CD4-positive, alpha-beta T cell treated with Interleukin-6 for 4 hours (primary cell): ENCODE measurements around the gene GNAZ.
"Not testable (repeated sequence)": the region's sequence is repeated elsewhere in the genome, so short reads cannot be mapped to it uniquely, and the experiment has no call there.

Experiments
- DNase-seq: peaks from one replicate; pipeline ENCODE4 v3.0.0-alpha.2; 2020; ENCODE audit warnings: mixed read lengths

GNAZ gene

DNA sequence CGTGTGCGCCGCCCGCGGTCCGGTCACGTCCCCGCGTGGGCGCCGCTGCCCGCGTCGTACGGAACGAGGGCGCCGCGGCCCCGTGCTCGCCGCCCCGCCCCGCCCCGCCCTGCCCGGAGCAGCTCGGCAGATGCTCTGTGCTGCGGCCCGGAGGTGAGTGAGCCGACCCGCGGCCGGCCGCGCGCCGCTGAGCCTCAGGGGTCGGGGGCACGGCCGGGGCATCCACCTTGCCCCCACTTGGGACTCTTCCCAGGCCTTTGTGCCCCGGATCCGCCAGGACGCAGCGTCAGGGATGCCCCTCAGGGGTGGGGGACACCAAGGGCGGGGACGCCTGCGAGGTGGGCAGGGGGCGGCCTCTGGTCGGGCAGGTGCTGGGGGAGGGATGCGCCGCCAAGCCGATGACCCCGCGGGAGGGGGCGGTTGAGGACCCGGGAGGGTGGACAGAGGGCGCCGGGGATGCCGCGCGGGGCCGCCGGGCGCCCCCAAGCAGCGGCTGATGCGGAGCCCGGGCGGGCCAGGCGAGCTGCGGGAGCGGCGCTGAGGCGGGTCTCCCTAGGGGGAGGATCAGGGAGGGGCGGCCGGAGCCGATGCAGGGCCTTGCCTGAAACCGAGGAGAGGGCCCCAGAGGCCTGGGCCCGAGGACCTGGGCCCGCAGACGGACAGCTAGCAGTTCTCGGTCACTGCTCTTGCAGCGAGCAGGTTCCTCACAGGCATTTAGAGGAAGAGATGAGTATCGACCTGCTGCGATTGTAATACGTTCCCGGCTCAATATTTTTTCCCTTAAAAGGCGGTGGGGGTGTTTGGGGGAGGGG is at the start of gene GNAZ:
Gene GNAZ, plus strand, starts transcription at position 102 of the 812 bp plus-strand sequence. CDS start 25,177 bp downstream, outside the sequence.
- peak; percentile 19 for DNase-seq

DNA sequence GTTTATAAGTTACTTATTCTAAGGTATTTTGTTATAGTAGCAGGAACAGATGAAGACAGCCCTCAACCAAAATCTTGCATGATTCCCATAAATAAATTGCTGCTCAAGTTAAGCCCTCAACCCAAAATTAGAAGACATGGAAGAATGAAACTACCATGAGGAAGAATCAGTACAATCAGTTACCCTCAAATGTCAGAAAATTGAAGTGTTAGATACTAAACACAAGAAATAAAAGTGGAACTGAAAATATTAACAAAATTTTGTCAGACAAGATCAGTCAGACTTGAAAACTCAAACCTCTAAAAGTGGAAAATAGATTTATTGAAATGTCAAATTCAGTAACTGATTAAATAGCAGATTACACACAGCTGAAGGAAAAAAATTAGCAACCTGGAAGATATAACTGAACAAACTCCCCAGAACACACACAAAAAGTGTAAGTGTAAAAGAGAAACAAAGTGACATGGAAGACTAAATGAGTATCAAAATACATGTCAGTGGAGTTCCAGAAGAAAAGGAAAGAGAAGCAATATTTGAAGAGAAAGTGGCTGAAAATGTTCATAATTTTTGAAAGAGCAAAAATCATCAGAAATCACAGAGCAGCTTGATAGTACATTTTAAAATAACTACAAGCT is 49.5 kb upstream of the GNAZ start:
- no peak for DNase-seq

DNA sequence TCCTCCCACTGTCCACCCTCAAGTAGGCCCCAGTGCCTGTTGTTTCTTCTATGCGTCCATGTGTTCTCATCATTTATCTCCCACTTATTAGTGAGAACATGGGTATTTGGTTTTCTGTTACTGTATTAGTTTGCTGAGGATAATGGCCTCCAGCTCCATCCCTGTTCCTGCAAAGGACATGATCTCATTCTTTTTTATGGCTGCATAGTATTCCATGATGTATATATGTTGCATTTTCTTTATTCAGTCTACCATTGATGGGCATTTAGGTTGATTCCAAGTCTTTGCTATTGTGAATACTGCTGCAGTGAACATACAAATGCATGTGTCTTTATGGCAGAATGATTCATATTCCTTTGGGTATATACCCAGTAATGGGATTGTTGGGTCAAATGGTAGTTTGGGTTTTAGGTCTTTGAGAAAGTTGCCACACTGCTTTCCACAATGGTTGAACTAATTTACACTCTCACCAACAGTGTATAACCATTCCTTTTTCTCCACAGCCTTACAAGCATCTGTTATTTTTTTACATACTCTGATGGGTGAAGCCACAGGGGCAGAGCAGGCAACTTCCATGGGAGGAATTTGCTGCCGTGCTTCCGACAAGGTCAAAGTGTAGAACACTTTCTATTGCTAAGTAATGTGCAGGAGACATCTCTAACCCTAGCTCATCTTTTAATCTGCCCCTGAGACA is 48.5 kb upstream of the GNAZ start:
- not testable (repeated sequence) for DNase-seq

DNA sequence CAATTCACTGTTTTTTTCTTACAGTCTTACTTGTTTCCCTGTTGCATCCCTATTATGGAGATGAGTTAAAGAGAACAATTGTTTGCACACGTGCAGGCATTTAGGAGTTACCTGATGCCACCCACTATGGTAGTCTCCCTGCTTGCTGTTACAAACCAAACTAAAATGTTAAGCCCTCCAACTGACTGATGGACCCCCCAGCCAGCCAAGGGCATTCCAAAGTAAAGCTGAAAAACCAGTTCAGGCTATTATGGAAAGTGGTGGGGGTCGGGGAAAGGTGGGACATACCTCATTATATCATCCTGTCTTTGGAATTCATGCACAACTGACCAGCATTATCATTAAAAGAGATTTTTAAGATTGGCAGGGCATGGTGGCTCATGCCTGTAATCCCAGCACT is 47.0 kb upstream of the GNAZ start:
- no peak for DNase-seq

DNA sequence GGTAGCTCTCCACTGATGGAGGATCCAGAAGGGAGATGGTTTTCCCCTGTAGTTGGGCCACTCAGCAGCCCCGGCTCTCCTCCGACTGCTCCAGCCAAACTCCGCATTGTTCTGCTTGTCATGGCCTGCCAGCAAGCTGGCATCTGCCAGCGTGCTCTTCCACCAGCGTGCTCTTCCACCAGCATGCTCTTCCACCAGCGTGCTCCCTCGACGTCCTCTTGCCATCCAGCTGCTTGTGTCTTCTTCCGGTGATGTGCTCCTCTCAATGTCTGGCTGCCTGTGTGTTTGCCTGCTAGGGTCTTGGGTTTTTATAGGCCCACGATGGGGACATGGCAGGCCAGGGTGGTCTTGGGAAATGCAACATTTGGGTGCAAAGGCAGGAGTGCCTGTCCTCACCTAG is 43.5 kb upstream of the GNAZ start:
- no peak for DNase-seq

DNA sequence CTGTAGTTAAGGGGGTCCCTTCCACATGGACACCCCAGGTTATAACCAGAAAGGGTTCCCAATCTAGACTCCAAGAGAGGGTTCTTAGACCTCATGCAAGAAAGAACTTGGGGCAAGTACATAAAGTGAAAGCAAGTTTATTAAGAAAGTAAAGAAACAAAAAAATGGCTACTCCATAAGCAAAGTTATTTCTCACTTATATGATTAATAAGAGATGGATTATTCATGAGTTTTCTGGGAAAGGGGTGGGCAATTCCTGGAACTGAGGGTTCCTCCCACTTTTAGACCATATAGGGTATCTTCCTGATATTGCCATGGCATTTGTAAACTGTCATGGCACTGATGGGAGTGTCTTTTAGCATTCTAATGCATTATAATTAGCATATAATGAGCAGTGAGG is 42.5 kb upstream of the GNAZ start:
- DNase-seq, result not testable (repeated sequence)

DNA sequence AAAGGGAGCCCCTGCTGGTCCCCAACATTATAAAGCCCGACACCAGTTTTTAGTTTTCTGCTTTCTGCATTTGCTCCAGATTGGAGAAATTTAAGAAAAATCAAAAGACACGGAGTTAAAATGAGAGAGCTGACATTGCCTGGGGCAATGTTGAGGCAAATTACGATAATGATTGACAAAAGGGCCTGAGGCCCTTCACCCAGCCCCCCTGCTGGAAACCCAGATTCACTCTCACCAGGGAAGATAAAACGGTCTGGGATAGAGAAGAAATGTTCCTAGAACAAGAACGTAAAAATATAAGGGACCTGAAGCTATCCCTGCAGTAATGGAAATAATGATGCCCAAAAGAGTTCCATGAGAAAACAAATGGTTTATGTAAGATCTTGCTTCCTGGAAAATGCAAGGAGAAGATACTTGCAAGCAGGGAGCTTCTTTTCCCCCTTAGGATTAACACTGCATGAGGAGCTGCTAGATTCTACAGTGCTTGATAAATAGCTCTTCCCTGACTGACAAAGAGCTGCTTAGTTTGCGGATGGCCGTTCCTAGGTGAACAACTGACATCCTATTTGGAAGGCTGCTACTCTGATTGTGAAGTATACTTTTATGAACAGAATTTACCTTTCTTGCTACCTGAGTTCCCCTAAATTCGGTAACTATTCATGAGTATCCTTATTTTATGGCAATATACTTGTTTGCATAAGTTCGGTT is 40.6 kb upstream of the GNAZ start:
- no peak for DNase-seq

DNA sequence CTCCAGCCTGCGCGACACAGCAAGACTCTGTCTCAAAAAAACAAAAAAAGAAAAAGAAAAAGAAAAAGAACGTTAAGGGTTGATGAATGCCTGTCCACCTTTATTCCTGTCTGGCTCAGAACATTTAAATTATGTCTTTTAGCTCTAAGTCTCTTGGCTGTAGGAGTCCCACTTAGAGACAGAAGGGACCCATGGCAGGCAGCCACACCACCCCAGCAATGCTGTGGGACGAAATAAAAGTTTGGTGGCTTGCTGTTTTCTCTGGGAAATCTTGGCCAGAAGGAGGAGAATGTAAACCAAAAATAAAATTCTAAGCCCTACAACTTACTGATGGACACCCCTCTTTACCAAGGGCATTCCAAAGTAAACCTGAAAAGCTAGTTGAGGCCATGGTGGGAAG is 38.9 kb upstream of the GNAZ start:
- DNase-seq, result no peak

DNA sequence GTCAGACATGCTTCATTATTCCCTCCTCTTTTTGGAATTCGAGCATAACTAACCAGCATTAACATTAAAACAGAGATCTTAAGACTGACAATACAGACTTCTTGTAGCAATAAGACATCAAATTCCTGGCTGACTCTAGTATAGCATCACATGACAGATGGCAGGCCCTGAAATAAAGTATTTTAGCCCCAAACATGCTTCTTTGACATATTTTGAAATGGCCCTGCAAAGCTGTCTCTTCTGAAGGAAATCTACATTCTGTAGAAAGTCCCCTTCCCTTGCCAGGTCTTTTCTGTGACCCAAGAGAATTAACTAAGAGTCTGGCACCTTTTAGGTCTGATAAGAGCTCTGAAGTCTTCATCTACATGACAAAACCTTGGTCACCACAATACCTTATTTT is 38.5 kb upstream of the GNAZ start:
- no peak for DNase-seq

DNA sequence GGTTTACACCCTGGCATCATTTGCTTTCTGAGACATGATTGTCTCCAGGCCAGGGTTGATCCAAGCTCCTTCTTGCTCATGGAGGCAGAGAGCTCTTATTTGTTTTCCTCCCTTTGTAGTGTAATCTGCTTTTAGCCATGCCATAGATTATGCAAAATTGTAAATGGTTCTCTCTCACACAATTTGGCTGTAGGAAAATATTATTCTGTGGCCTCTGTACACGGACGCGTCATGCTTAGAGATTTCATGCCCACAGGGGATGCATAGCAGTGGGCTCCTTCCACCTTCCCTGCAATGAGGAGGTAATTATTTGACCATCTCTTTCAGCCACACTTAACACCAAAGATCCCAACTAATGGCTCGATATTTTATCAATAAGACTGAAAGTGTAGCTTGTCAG is 37.7 kb upstream of the GNAZ start:
- DNase-seq, result no peak

DNA sequence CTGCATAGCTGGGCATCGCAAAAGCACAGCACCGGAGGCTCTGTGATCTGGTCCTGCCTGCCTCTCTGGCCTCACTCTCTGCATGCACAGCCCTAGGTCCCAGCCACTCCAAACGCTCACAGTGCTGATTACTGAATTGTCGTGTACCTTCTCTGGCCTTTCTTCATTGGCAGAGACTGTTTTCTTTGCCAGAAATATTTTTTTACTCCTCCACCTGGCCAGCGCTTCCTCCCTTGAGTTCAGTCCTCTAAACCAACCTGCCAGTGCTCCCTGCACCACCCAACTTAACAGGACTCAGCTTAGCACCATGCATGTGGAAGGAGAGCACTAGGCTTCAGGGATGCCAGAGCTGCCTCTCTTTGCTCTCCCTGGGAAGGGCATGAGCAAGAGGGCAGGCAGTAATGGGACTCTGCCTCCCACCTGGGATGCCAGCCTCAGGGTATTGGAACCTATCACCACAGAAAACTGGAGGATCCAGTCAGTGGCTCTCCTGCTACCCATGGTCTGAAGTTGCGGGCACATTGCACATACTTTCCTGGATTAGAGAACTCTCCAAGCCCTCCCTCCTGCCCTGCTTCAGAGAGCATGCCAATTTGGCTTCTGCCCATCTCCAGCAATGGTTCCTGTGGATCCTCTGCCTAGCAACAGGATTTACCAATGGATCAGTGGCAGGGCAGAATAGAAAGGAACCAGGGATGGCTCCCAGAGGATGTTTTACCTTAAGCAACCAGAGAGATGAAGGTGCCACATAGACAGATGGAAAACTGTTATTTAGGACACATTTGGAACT is 37.0 kb upstream of the GNAZ start:
- DNase-seq, result no peak

DNA sequence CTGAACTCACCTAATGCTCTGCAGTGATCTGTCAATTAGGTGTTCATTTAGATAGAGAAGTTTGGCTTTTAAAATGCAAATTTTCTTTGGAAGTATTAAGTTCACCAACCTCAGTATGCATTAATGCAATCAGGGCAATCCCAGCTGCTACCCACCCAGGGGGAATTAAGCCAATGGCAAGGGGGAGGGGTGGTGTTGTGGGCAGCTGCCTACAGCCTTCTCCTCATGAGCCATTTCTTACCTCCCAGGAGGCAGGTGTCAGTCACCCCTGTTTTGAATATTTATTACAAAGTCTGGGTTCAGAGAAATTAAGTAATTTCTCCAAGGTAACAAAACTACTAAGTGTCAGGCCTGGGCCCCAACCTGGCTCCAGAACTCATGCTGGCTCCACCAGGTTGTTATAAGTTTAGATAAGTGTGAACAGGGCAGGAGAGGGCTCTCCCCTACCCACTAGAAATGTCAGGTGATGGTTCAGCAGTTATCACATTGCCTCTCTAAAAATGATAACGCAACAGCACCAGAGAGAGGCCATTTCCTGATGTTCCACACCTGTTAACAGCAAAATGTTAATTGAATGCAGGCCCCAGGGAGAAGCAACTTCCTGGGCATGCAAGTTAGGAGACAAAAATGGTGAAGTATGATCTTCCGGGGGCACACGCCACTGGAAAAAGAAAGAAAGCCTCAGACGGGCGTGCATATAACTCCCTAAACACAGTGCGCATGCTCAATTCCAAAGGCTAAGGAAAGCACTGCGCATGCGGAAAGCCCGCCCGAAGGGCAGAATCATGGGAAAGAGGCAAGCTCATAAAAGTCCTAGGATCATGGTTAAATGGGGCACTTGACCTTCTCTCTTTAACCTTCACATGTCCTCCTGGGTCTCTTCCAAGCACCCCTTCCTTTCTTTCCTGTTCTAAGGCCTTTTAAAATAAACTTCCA is 35.4 kb upstream of the GNAZ start:
- DNase-seq, result no peak

DNA sequence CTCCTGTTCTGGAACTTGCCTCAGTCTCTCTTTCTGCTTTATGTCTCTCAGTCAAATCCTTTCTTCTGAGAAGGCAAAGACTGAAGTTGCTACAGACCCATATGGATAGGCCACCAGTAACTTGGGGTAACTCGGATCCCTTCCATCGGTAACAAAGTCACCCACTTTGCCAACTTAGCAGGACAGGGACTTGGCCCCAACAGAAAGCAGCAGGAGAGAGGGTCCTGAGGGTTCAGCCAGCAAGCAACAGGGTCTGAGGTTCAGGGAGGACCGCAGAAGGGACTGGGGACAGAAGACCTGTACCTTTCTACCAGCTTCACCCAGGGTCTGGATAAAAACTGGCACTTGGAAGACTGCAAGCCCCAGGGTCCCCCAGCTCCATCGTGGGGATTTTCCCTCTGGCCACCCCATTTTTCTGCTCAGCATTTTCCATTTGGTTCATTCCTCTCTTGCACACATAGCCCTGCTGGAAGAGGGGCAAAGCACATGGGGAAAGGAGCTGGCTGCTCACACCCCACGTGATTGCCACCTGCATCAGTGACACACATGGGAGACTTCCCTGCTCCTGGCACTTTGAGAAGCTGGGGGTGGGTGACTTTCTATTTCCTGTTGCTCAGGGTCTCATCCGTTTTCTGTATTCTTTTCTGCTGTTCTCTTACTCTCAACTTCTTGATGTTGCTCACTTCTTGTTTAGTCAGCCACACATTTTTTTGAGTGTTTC is 34.6 kb upstream of the GNAZ start:
- peak; percentile 14 for DNase-seq

DNA sequence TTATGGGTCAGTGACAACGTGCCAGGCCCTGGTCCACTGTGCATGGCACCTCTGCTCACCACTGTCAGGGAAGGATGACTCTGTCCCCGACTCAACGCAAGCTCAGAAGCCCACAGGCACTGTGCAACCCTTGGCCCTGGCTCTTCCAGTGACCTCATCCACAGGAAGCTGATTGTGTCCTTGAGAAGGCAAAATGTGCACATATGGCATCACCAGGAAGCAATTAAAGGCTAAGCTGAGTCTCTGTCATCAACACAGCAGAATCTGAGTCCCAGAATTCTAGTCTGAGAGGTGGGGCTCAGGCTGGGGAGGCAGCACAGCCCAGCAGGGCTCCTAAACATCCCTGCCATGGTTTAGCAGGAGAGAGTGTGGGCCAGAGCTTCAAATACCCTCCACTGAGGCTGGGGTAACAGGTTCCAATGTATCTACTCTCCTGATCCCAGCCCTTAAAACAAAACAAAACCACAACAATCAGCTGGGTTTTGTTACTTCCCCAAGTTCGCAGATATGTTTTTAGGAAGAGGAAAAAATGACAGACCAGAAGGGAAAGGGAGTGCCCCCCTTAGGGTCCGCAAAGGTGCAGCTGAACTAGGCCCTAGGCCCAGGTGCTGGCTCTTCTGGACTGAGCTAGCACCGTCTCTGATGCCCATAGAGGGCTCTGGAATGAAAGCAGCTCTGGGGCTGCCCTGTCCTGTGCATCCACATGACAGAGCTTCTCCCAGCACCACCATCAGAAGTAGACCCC is 33.5 kb upstream of the GNAZ start:
- no peak for DNase-seq

DNA sequence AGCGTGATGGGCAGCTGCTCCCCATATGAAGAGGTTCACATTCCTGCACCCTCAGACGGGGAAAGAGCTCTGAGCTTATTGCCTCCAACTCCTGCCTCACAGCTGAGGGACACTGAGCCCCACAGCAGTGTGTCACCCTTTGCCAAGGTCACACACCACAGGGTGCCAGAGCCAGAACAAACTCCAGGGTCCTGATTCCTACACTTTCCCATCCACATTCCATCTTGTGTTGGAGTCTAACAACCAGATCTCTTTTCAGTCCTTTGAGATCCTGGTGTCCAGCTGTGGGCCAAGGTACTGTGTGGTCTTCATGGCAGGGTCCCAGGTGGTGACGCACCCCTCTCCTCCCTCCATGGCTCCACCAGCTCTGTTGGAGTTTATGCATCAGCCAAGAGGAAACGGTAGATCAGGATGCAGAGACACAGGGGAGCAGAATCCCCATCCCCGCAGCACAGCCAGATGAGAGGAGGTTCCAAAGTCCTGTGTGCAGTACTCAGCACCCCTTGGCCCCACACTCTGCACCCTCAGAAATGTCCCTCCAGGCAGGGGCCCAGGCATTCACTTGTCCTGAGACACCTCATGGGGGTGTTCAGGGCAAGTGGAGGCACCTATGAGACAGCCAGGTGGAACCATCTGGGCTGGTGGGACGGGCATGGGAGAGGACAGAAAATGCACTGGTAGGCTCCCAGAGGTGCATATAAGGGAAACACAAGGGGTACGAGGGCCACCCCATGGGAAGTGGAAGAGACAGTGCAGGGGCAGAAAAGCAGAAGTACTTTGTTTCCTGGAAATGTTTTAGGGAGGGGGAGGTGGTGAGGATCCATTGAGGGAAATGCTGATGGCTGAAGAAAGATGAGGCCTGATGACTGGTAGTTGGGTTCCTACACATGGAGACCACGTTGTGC is 32.6 kb upstream of the GNAZ start:
- no peak for DNase-seq

DNA sequence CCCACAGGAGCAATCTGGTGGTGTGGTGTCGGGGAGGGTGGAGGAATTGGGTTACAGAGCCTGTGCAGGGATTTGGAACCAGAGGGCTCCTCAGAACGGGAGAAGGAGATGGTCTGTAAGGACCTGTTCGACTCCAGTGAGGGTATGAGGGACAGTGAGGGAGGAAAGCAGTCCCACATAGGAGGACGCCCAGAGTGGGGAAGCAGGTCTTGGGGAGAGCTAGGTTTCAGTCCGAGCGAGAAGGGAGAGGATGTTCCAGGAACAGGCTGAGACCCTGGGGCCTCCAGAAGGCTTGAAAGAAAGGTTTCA is 32.0 kb upstream of the GNAZ start:
- DNase-seq, result no peak

DNA sequence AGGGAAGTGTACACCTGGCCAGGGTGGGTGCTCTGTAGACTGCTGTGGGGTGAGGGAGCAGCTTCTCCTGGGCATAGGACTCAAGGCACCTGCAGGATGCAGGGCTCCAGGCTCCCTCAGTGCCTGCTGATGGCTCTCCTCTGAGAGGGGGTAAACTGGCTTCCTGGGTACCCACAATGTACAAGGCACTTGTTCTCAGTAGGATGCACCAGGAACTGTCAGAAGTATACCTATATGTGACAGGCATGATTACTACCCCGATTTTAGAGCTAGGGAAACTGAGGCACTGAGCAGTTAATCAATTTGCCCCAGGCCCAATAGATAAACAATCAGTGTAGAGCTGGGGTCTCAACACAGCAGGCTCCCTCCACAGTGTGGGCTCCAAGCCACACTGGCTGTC is 31.4 kb upstream of the GNAZ start:
- no peak for DNase-seq

DNA sequence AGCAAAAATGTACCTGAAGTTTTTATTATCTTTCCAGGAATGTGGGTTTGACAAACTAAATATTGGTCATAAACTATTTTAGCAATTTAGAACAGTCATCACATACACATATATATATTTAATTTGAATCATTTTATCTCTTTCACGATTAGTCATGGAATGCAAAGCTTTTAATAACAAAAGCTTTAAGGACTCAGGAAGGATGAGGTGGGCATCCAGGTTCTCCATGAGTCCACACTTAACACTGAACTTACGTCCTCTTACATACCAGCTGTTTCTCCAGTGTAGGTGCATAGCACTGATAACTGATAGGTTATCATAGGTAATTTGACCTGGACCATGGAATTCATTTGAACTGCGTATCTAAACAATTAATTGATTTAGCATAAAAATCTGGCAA is 28.1 kb upstream of the GNAZ start:
- no peak for DNase-seq

DNA sequence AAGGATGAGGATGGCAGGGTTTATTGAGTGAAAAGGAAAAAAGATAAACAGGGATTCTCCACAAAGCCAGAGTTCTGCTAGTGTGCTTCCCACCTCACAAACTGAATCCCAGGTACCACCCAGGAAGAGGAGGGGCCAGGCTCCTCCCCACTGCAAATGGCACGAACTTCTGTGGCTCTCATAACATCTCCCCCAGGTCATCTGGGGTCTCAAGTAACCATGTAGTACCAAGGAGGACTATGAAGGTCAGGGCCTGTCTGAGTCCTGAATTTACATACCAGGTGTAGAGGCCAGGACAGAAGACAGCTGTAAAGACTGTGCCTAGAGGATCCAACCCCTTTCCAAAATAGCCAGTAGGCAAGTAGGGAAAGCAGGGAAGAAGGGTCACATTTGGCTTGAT is 25.7 kb upstream of the GNAZ start:
- no peak for DNase-seq
